K562 (cell line): ENCODE measurements around the gene PRR15L. TPM values are rescaled to one million over a fixed set of nuclear protein-coding genes. Genes with fewer than 3 reads are reported as not detected.

ENCODE experiments used
- CREB3L1 ChIP-seq: fragments of 450-650 bp; IDR thresholded peaks from 2 replicates; pipeline ENCODE4 v1.6.1; 2014; ENCODE audit warnings: low read depth, mild to moderate bottlenecking, moderate library complexity, borderline replicate concordance
- FOSL1 ChIP-seq: fragments of 200-800 bp; sonication (Bioruptor generic); conservative IDR thresholded peaks from 2 replicates; pipeline ENCODE4 v1.6.1; 2016; ENCODE audit warnings: missing genetic modification characterization, missing compliant biosample characterization
- HNRNPK ChIP-seq: fragments of 200-400 bp; formaldehyde crosslinking; IDR thresholded peaks from one replicate; pipeline ENCODE4 v1.6.1; 2018; ENCODE audit warnings: mild to moderate bottlenecking, low read depth, low read length; ENCODE audit not compliant: poor library complexity, severe bottlenecking
- RERE ChIP-seq: sonication (generic); formaldehyde crosslinking; IDR thresholded peaks from 2 replicates; pipeline ENCODE4 v1.8.0; 2023; ENCODE audit warnings: missing genetic modification reagents, mild to moderate bottlenecking, borderline replicate concordance
- SIN3A ChIP-seq, 2 experiments: fragments of 150-350 bp in 1 of 2; IDR thresholded peaks; 2 replicates each; pipeline ENCODE4 v1.6.1; 2011 to 2016; ENCODE audit warnings: borderline replicate concordance in 2 of 2, low read depth in 2 of 2, low read length in 2 of 2, mild to moderate bottlenecking in 2 of 2, moderate library complexity in 2 of 2; ENCODE audit not compliant: control insufficient read depth in 1 of 2
- STAT6 ChIP-seq: sonication (generic); formaldehyde crosslinking; IDR thresholded peaks from 2 replicates; pipeline ENCODE4 v1.8.1; 2023; ENCODE audit warnings: mild to moderate bottlenecking, missing genetic modification reagents
- UBTF ChIP-seq, 2 experiments: IDR thresholded peaks; 2 replicates each; pipeline ENCODE4 v1.6.1; 2012; ENCODE audit warnings: improper control_type of control experiment in 2 of 2, low read depth in 2 of 2, low read length in 2 of 2, borderline replicate concordance in 1 of 2
- ZBTB5 ChIP-seq: fragments of 450-650 bp; IDR thresholded peaks from 2 replicates; pipeline ENCODE4 v1.6.1; 2017; ENCODE audit warnings: antibody characterized with exemption
- ZBTB8A ChIP-seq: fragments of 450-650 bp; IDR thresholded peaks from 2 replicates; pipeline ENCODE4 v1.6.1; 2018; ENCODE audit warnings: mild to moderate bottlenecking, moderate library complexity; ENCODE audit not compliant: partially characterized antibody
- ZNF282 ChIP-seq: sonication (generic); formaldehyde crosslinking; IDR thresholded peaks from 2 replicates; pipeline ENCODE4 v1.8.1; 2023; ENCODE audit warnings: missing genetic modification reagents
- ZNF780A ChIP-seq: fragments of 250-450 bp; sonication (Bioruptor Pico); IDR thresholded peaks from 2 replicates; pipeline ENCODE4 v1.5.0; 2021; ENCODE audit warnings: mild to moderate bottlenecking
- polyA plus RNA-seq, 8 experiments: library from polyadenylated mRNA; depleted of rRNA in 4 of 8; stranded (reverse) in 5 of 8; unstranded in 3 of 8; fragments of >200 nt; fragmentation: Nextera tagmentation in 2 of 8; fragmentation: Illumina TruSeq in 1 of 8; extraction: Ambion mirVana in 2 of 8; extraction: Trizol in 1 of 8; gene quantifications; 2 replicates each; pipeline versions ENCODE4 v1.2.1 to v1.2.3, GENCODE V29; 2011 to 2014; ENCODE audit warnings: inconsistent platforms in 1 of 8, missing spikeins in 1 of 8
- total RNA-seq, 7 experiments: library from RNA; depleted of rRNA in 6 of 7; stranded (reverse); fragments of >200 nt in 6 of 7; fragmentation: Illumina TruSeq in 2 of 7; extraction: Trizol in 2 of 7; gene quantifications; 2 replicates each; pipeline versions ENCODE4 v1.2.1 to v1.2.3, GENCODE V29; 2011 to 2021; ENCODE audit warnings: low replicate concordance in 1 of 7

Gene PRR15L
- total and polyA plus RNA-seq, 9 of the 15 experiments (the other 6 are each of a cell fraction or from before 2014, with no cell fraction given): 0.03 TPM; not detected in 8

- no peak for TF ChIP-seq STAT6 (CRISPR knock-in tag)
- no peak for TF ChIP-seq UBTF (IDR thresholded peaks at IDR 0.05; ENCODE audit: borderline replicate concordance in 1 of 2, low read depth in 2 of 2, low read length in 2 of 2)
- no peak for TF ChIP-seq HNRNPK
- no peak for TF ChIP-seq SIN3A (IDR thresholded peaks at IDR 0.05; ENCODE audit: borderline replicate concordance in 2 of 2, control insufficient read depth in 1 of 2, low read depth in 2 of 2, low read length in 2 of 2)
- no peak for TF ChIP-seq RERE (CRISPR knock-in tag)
- TF ChIP-seq ZBTB5: no peak
- peak; percentile 88 for TF ChIP-seq FOSL1 (tag)
- TF ChIP-seq ZNF282 (CRISPR knock-in tag): no peak
- no peak for TF ChIP-seq ZNF780A
- no peak for TF ChIP-seq ZBTB8A
- TF ChIP-seq CREB3L1: no peak
Observed at GRCh38 chr17:47946929-47947397, 10.7 kb downstream of the PRR15L start (continued).
